HCT116 (cell line): ENCODE measurements around the gene RTN4RL2. TPM values are rescaled to one million over a fixed set of nuclear protein-coding genes. Genes with fewer than 3 reads are reported as not detected.

Experiments used
- ATAC-seq: fragments of 200-7000 bp; cut with Tn5 transposase; 2 replicates; pipeline ENCODE4 v1.9.1; 2020; ENCODE audit warnings: mild to moderate bottlenecking, moderate library complexity
- BruUV-seq: library from RNA; stranded (reverse); fragments of 400-500 nt; replicated peaks from 2 replicates; lab custom pipeline; 2021; lab: Mats Ljungman, UMichigan
- CTCF ChIA-PET: fragments of 300-600 bp; sonication (Branson Sonifier 250); formaldehyde crosslinking; loops from one replicate; lab custom pipeline; 2021; ENCODE audit warnings: antibody characterized with exemption; lab: Charles Lee
- POLR2A ChIA-PET: fragments of 300-600, 350-600 bp; sonication (Branson Sonifier 250); formaldehyde crosslinking; loops from one replicate; lab custom pipeline; 2021; ENCODE audit warnings: antibody characterized with exemption; lab: Charles Lee
- RAD21 ChIA-PET, 2 experiments: fragments of 300-600 bp; sonication (Branson Sonifier 250); formaldehyde crosslinking; loops; one replicate each; lab custom pipeline; 2023; ENCODE audit warnings: low total read pairs in 2 of 2; ENCODE audit not compliant: uncharacterized antibody in 2 of 2, unreplicated experiment in 2 of 2, low non-redundant PET in 1 of 2; lab: Charles Lee
- DNase-seq: peaks from one replicate; pipeline ENCODE4 v3.0.0-alpha.2; 2010; ENCODE audit warnings: low read depth, low spot score
- H2AFZ ChIP-seq: fragments of 200-600 bp; shearing (Covaris generic), sonication (generic); 2 replicates; pipeline ENCODE4 v1.6.1; 2017; ENCODE audit warnings: low read depth, mixed run types, mixed read lengths, antibody characterized with exemption, low read length; ENCODE audit not compliant: poor library complexity, severe bottlenecking
- H3K27ac ChIP-seq: 2 replicates; pipeline ENCODE4 v1.5.1; 2012; ENCODE audit warnings: low read depth, low read length
- H3K27me3 ChIP-seq: fragments of 200-600 bp; sonication (generic); 2 replicates; pipeline ENCODE4 v1.6.1; 2016; ENCODE audit warnings: mixed run types, low read length, mixed read lengths; ENCODE audit not compliant: insufficient read depth
- H3K36me3 ChIP-seq, 2 experiments: fragments of 200-500 bp in 1 of 2; fragments of 200-600 bp in 1 of 2; sonication (Bioruptor generic) in 1 of 2; sonication (generic) in 1 of 2; 2 replicates each; pipeline versions ENCODE4 v1.5.1 to v1.6.1; 2014 to 2016; ENCODE audit warnings: low read length in 2 of 2, inconsistent platforms in 1 of 2, mixed read lengths in 1 of 2, mixed run types in 1 of 2; ENCODE audit not compliant: insufficient read depth in 2 of 2, control insufficient read depth in 1 of 2
- H3K4me1 ChIP-seq, 2 experiments: fragments of 200-600 bp in 1 of 2; sonication (generic) in 1 of 2; 2 replicates each; pipeline versions ENCODE4 v1.5.1 to v1.6.1; 2012 to 2017; ENCODE audit warnings: low read length in 2 of 2, inconsistent platforms in 1 of 2, mild to moderate bottlenecking in 1 of 2, mixed read lengths in 1 of 2, mixed run types in 1 of 2, moderate library complexity in 1 of 2; ENCODE audit not compliant: insufficient read depth in 2 of 2, control insufficient read depth in 1 of 2
- H3K4me2 ChIP-seq: fragments of 200-600 bp; sonication (generic); 2 replicates; pipeline ENCODE4 v1.6.1; 2017; ENCODE audit warnings: mixed run types, low read length, mixed read lengths
- H3K4me3 ChIP-seq, 2 experiments: fragments of 200-600 bp in 1 of 2; sonication (generic) in 1 of 2; replicated peaks in 1 of 2; 2 replicates each; pipeline ENCODE4 v1.5.1; 2011 to 2016; ENCODE audit warnings: low read length in 2 of 2, control low read depth in 1 of 2, low read depth in 1 of 2, mild to moderate bottlenecking in 1 of 2, mixed read lengths in 1 of 2, mixed run types in 1 of 2
- H3K79me2 ChIP-seq: fragments of 200-600 bp; sonication (generic); 2 replicates; pipeline ENCODE4 v1.6.1; 2017; ENCODE audit warnings: mild to moderate bottlenecking, mixed run types, low read length, moderate library complexity, mixed read lengths; ENCODE audit not compliant: insufficient read depth
- H3K9ac ChIP-seq: fragments of 200-600 bp; sonication (generic); 2 replicates; pipeline ENCODE4 v1.6.1; 2016; ENCODE audit warnings: low read length, mixed read lengths
- H3K9me2 ChIP-seq: fragments of 200-600 bp; sonication (generic), shearing (Covaris generic); 2 replicates; pipeline ENCODE4 v1.6.1; 2017; ENCODE audit warnings: mixed run types, mild to moderate bottlenecking, moderate library complexity; ENCODE audit not compliant: insufficient read depth
- H3K9me3 ChIP-seq, 2 experiments: fragments of 200-500 bp in 1 of 2; fragments of 200-600 bp in 1 of 2; sonication (Bioruptor generic) in 1 of 2; sonication (generic) in 1 of 2; 2 replicates each; pipeline ENCODE4 v1.6.1; 2014 to 2017; ENCODE audit warnings: low read length in 2 of 2, mixed read lengths in 2 of 2, inconsistent platforms in 1 of 2, low read depth in 1 of 2, mild to moderate bottlenecking in 1 of 2, mixed run types in 1 of 2, moderate library complexity in 1 of 2; ENCODE audit not compliant: control insufficient read depth in 1 of 2, insufficient read depth in 1 of 2
- H4K20me1 ChIP-seq: fragments of 200-600 bp; sonication (generic), shearing (Covaris generic); 2 replicates; pipeline ENCODE4 v1.6.1; 2017; ENCODE audit warnings: mixed run types, mild to moderate bottlenecking, moderate library complexity; ENCODE audit not compliant: insufficient read depth
- EGR1 ChIP-seq: IDR thresholded peaks from 2 replicates; pipeline ENCODE4 v1.6.1; 2012; ENCODE audit warnings: low read depth
- EZH2 ChIP-seq: fragments of 200-600 bp; sonication (generic); IDR thresholded peaks from 2 replicates; pipeline ENCODE4 v1.6.1; 2017; ENCODE audit warnings: antibody characterized with exemption, mixed run types
- POLR2AphosphoS5 ChIP-seq: IDR thresholded peaks from 2 replicates; pipeline ENCODE4 v1.6.1; 2011; ENCODE audit warnings: mild to moderate bottlenecking, low read depth, low read length, moderate library complexity
- RAD21 ChIP-seq: IDR thresholded peaks from 2 replicates; pipeline ENCODE4 v1.6.1; 2012; ENCODE audit warnings: low read depth, mild to moderate bottlenecking
- SIN3A ChIP-seq: IDR thresholded peaks from 2 replicates; pipeline ENCODE4 v1.6.1; 2012; ENCODE audit warnings: low read depth
- SRF ChIP-seq: IDR thresholded peaks from 2 replicates; pipeline ENCODE4 v1.6.1; 2012; ENCODE audit warnings: low read depth
- TCF7L2 ChIP-seq: IDR thresholded peaks from 2 replicates; pipeline ENCODE4 v1.7.0; 2011; ENCODE audit warnings: borderline replicate concordance, inconsistent platforms; ENCODE audit not compliant: insufficient read depth, insufficient read length; ENCODE audit errors: extremely low read depth
- YY1 ChIP-seq: IDR thresholded peaks from 2 replicates; pipeline ENCODE4 v1.6.1; 2011; ENCODE audit warnings: low read length, low read depth, moderate library complexity, mild to moderate bottlenecking; ENCODE audit not compliant: insufficient replicate concordance; ENCODE audit errors: extremely low read depth
- ZFX ChIP-seq: fragments of 450-650 bp; IDR thresholded peaks from 2 replicates; pipeline ENCODE4 v1.6.1; 2017
- ZNF274 ChIP-seq: fragments of 200-500 bp; sonication (Bioruptor generic); IDR thresholded peaks from 2 replicates; pipeline ENCODE4 v1.6.1; 2014; ENCODE audit warnings: mild to moderate bottlenecking, low read depth, low read length, inconsistent platforms
- intact Hi-C: fragments of 100-400 bp; cut with micrococcal nuclease; formaldehyde crosslinking; loops from 2 replicates; pipeline ENCODE4 v1.10.0; 2022
- total RNA-seq: library from RNA; stranded (reverse); gene quantifications from one replicate; pipeline ENCODE4 v1.2.1, GENCODE V29; 2021; ENCODE audit not compliant: unreplicated experiment
- TF ChIP-seq, protein P1 (sequence below): IDR thresholded peaks from 2 replicates; pipeline ENCODE4 v1.6.1; 2012
- TF ChIP-seq, protein P2 (sequence below): IDR thresholded peaks from 2 replicates; pipeline ENCODE4 v1.6.1; 2012; ENCODE audit warnings: low read depth

RTN4RL2 gene
- total RNA-seq, 1 experiment from 2014 or later = 24.0 TPM

DNA sequence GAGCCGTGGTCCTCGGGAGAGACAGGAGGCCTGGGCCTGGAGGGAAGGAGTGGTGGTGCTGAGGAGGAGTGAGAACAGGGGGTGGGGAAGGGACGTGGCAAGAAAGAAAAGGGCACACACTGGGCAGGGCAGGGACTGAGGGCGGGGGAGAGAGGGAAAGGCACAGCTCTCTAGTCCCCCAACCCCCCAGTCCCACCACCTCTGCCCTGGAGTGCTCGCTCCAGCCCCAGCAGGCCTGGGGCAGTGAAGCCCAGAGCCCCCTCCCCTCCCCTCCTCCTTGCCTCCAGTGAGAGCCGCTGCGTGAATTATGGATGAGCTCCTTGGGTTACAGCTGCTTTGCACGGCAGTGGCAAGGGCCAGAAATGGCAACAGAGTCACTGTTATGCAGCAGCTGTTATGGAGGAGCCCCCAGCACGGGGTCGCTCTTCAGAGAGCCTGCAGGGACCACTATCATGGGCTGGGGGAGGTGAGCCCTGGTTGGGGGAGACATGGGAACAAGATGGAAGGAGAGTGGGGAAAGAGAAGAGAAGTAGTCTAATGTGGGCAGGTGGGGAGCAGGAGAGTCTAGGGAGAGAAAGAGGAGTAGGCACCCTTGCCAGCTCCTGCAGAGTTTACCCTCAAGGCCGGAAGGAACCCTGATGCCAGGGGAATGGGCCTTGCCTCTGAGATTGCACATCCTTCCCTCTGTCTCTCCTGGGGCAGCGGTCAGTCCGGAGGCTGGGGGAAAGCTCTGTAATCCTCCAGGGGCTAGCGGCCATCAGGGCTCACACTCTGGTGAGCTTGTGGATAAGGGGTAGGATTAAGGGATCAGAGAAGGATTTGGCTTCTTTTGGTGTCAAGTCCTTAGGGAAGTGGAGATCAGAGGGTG lies 3.6 kb downstream of the RTN4RL2 start:
- Histone ChIP-seq H3K9me2 (no peaks in the 10 kb centered on the region), H3K9ac (no peak overlapping the region), H3K9me3 (no peaks in the 10 kb centered on the region), H3K4me2 (no peak overlapping the region), H3K27me3 (no peaks in the 10 kb centered on the region), H3K27ac (no peak overlapping the region), H3K4me1 (peaks cover 8 to 23% of the 10 kb centered on the region in 2 experiments; a peak in 3 of 4 replicates), H4K20me1 (no peaks in the 10 kb centered on the region), H2AFZ (no peak overlapping the region), H3K4me3 (no peak overlapping the region), H3K79me2 (no peaks in the 10 kb centered on the region), H3K36me3 (no peaks in the 10 kb centered on the region)
- BruUV-seq = no TSS peak
- DNase-seq (no peak), ATAC-seq (no peak)
- intact Hi-C loops = no loop called here
- TF ChIP-seq, protein P1, sequence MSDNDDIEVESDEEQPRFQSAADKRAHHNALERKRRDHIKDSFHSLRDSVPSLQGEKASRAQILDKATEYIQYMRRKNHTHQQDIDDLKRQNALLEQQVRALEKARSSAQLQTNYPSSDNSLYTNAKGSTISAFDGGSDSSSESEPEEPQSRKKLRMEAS = no peak
- TF ChIP-seq SIN3A (no peak), ZFX (no peak), ZNF274 (no peak), POLR2AphosphoS5 (no peak), RAD21 (no peak), SRF (no peak), TCF7L2 (no peak), YY1 (no peak), EGR1 (no peak), EZH2 (no peak)
- TF ChIP-seq, protein P2, sequence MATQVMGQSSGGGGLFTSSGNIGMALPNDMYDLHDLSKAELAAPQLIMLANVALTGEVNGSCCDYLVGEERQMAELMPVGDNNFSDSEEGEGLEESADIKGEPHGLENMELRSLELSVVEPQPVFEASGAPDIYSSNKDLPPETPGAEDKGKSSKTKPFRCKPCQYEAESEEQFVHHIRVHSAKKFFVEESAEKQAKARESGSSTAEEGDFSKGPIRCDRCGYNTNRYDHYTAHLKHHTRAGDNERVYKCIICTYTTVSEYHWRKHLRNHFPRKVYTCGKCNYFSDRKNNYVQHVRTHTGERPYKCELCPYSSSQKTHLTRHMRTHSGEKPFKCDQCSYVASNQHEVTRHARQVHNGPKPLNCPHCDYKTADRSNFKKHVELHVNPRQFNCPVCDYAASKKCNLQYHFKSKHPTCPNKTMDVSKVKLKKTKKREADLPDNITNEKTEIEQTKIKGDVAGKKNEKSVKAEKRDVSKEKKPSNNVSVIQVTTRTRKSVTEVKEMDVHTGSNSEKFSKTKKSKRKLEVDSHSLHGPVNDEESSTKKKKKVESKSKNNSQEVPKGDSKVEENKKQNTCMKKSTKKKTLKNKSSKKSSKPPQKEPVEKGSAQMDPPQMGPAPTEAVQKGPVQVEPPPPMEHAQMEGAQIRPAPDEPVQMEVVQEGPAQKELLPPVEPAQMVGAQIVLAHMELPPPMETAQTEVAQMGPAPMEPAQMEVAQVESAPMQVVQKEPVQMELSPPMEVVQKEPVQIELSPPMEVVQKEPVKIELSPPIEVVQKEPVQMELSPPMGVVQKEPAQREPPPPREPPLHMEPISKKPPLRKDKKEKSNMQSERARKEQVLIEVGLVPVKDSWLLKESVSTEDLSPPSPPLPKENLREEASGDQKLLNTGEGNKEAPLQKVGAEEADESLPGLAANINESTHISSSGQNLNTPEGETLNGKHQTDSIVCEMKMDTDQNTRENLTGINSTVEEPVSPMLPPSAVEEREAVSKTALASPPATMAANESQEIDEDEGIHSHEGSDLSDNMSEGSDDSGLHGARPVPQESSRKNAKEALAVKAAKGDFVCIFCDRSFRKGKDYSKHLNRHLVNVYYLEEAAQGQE = no peak
- RAD21 ChIA-PET = interaction anchor here in 1 of 2 experiments (0.5 kb wide), 1 partner anchor 188 kb away, joined by 3 read pairs; no protein-coding TSS in a partner anchor
- POLR2A ChIA-PET = no interaction called here
- CTCF ChIA-PET = interaction anchor here (1.1 kb wide), 1 partner anchor 16 kb away, joined by 3 read pairs; no protein-coding TSS in a partner anchor
